HL-60/S4 (cell line): ENCODE measurements around the gene MAN2A2.
"Not testable (repeated sequence)": the region's sequence is repeated elsewhere in the genome, so short reads cannot be mapped to it uniquely, and the experiment has no call there.

Experiments
- in situ Hi-C: fragments of 300-500 bp; cut with MboI; formaldehyde crosslinking; loops from 2 replicates; pipeline ENCODE4 v1.14.3; 2022; ENCODE audit warnings: low sequenced_read_pairs

MAN2A2 gene

GRCh38 chr15:90902040-90902839 lies 862 bp upstream of the MAN2A2 start:
- in situ Hi-C loops: no loop called here

GRCh38 chr15:90903733-90904536 lies 833 bp downstream of the MAN2A2 start:
- in situ Hi-C loops: no loop called here

- in situ Hi-C loops: no loop called here
Observed at GRCh38 chr15:90904746-90905145, 1.6 kb downstream of the MAN2A2 start.

- in situ Hi-C loops: no loop called here
Observed at GRCh38 chr15:90905306-90906180, 2.4 kb downstream of the MAN2A2 start.

GRCh38 chr15:90906181-90906849 lies 3.2 kb downstream of the MAN2A2 start:
- in situ Hi-C loops: no loop called here

GRCh38 chr15:90907051-90907660 lies 4.1 kb downstream of the MAN2A2 start:
- in situ Hi-C loops: no loop called here

GRCh38 chr15:90907838-90908507 lies 4.9 kb downstream of the MAN2A2 start:
- in situ Hi-C loops: no loop called here

- in situ Hi-C loops: not testable (repeated sequence)
Observed at GRCh38 chr15:90909449-90909848, 6.3 kb downstream of the MAN2A2 start.

- in situ Hi-C loops: no loop called here
Observed at GRCh38 chr15:90909976-90910375, 6.9 kb downstream of the MAN2A2 start.

GRCh38 chr15:90910441-90911301 lies 7.6 kb downstream of the MAN2A2 start:
- in situ Hi-C loops: no loop called here

GRCh38 chr15:90911302-90911623 lies 8.2 kb downstream of the MAN2A2 start:
- in situ Hi-C loops: no loop called here

GRCh38 chr15:90911906-90912769 lies 9.0 kb downstream of the MAN2A2 start:
- in situ Hi-C loops: no loop called here

- in situ Hi-C loops: no loop called here
Observed at GRCh38 chr15:90912770-90913075, 9.6 kb downstream of the MAN2A2 start.

GRCh38 chr15:90913398-90913944 lies 10.4 kb downstream of the MAN2A2 start:
- in situ Hi-C loops: no loop called here

- in situ Hi-C loops: no loop called here
Observed at GRCh38 chr15:90914305-90915080, 11.4 kb downstream of the MAN2A2 start.

GRCh38 chr15:90915216-90915807 lies 12.2 kb downstream of the MAN2A2 start:
- in situ Hi-C loops: no loop called here
